Endothelial cell of umbilical vein (primary cell): ENCODE results near the gene RPS23. TPM values are rescaled to one million over a fixed set of nuclear protein-coding genes. Genes with fewer than 3 reads are reported as not detected.

Experiments
- BruUV-seq: library from RNA; stranded (reverse); fragments of 400-500 nt; replicated peaks from 2 replicates; lab custom pipeline; 2021; lab: Mats Ljungman, UMichigan
- CTCF ChIA-PET: fragments of 300-600, 350-600 bp; sonication (Branson Sonifier 250); formaldehyde crosslinking; loops from one replicate; lab custom pipeline; 2021; ENCODE audit warnings: antibody characterized with exemption, inconsistent platforms; lab: Charles Lee
- POLR2A ChIA-PET: fragments of 300-600, 350-600 bp; sonication (Branson Sonifier 250); formaldehyde crosslinking; loops from one replicate; lab custom pipeline; 2021; ENCODE audit warnings: antibody characterized with exemption, inconsistent platforms; lab: Charles Lee
- DNase-seq: peaks from one replicate; pipeline ENCODE4 v3.0.0-alpha.2; 2011; ENCODE audit warnings: low read depth, low spot score
- FAIRE-seq: peaks from 2 replicates; lab custom pipeline; 2011; peaks lifted over from hg19 to GRCh38; lab: Jason Lieb, UNC
- H2AFZ ChIP-seq: 2 replicates; pipeline ENCODE4 v1.6.0; 2012; ENCODE audit warnings: low read depth, low read length, control low read depth, inconsistent platforms
- H3K27ac ChIP-seq: 2 replicates; pipeline ENCODE4 v1.5.1; 2011; ENCODE audit warnings: low read depth, mild to moderate bottlenecking, control low read depth, low read length, moderate library complexity; ENCODE audit not compliant: insufficient read depth
- H3K27me3 ChIP-seq, 2 experiments: 2 replicates each; pipeline versions ENCODE4 v1.6.0 to v1.6.1; 2011; ENCODE audit warnings: low read length in 2 of 2, mixed read lengths in 1 of 2; ENCODE audit not compliant: control insufficient read depth in 2 of 2, insufficient read depth in 2 of 2
- H3K36me3 ChIP-seq, 2 experiments: 2 replicates in 1 of 2; 3 replicates in 1 of 2; pipeline ENCODE4 v1.5.1; 2011; ENCODE audit warnings: low read length in 2 of 2, mild to moderate bottlenecking in 1 of 2, moderate library complexity in 1 of 2; ENCODE audit not compliant: control insufficient read depth in 2 of 2, insufficient read depth in 2 of 2; ENCODE audit errors: extremely low read depth in 1 of 2
- H3K4me1 ChIP-seq: 3 replicates; pipeline ENCODE4 v1.5.1; 2011; ENCODE audit warnings: mild to moderate bottlenecking, low read length; ENCODE audit not compliant: control insufficient read depth, insufficient read depth; ENCODE audit errors: extremely low read depth
- H3K4me2 ChIP-seq: 2 replicates; pipeline ENCODE4 v1.6.1; 2011; ENCODE audit warnings: low read length, control low read depth, mixed read lengths; ENCODE audit not compliant: insufficient read depth
- H3K4me3 ChIP-seq, 3 experiments: fragments of 200-600 bp in 1 of 3; sonication (generic), shearing (Covaris generic) in 1 of 3; replicated peaks in 1 of 3; 2 replicates each; pipeline ENCODE4 v1.5.1; 2011 to 2016; ENCODE audit warnings: control low read depth in 3 of 3, low read length in 3 of 3, mild to moderate bottlenecking in 2 of 3, inconsistent platforms in 1 of 3, low read depth in 1 of 3, moderate library complexity in 1 of 3; ENCODE audit not compliant: insufficient read depth in 1 of 3
- H3K79me2 ChIP-seq: 2 replicates; pipeline ENCODE4 v1.6.0; 2012; ENCODE audit warnings: low read length, inconsistent platforms; ENCODE audit not compliant: control insufficient read depth, insufficient read depth
- H3K9ac ChIP-seq: replicated peaks from 2 replicates; pipeline ENCODE3; 2011; ENCODE audit warnings: low read length, control low read depth; ENCODE audit not compliant: insufficient read depth; ENCODE audit errors: extremely low read depth
- H3K9me1 ChIP-seq: replicated peaks from 3 replicates; pipeline ENCODE4 v1.6.0; 2011; ENCODE audit warnings: mild to moderate bottlenecking, low read length; ENCODE audit not compliant: control insufficient read depth, insufficient read depth; ENCODE audit errors: extremely low read depth
- H3K9me3 ChIP-seq: replicated peaks from 2 replicates; pipeline ENCODE4 v1.5.1; 2012; ENCODE audit warnings: low read length, inconsistent platforms; ENCODE audit not compliant: control insufficient read depth, insufficient read depth
- H4K20me1 ChIP-seq: replicated peaks from 2 replicates; pipeline ENCODE3; 2011; ENCODE audit warnings: mild to moderate bottlenecking, low read length; ENCODE audit not compliant: control insufficient read depth, insufficient read depth; ENCODE audit errors: extremely low read depth
- CTCF ChIP-seq, 2 donors: IDR thresholded peaks; 1 replicate in 1 of 2; 2 replicates in 1 of 2; pipeline ENCODE4 v1.5.1; 2011; ENCODE audit warnings: low read length in 2 of 2, mild to moderate bottlenecking in 2 of 2, moderate library complexity in 2 of 2, control low read depth in 1 of 2, inconsistent platforms in 1 of 2, low read depth in 1 of 2; ENCODE audit not compliant: insufficient read depth in 1 of 2; ENCODE audit errors: extremely low read depth in 1 of 2
- EZH2 ChIP-seq: IDR thresholded peaks from 2 replicates; pipeline ENCODE4 v1.6.1; 2012; ENCODE audit warnings: borderline replicate concordance, low read depth, mild to moderate bottlenecking, moderate library complexity, low read length, inconsistent platforms; ENCODE audit not compliant: severe bottlenecking
- FOS ChIP-seq: IDR thresholded peaks from 2 replicates; pipeline ENCODE4 v1.6.1; 2011; ENCODE audit warnings: mild to moderate bottlenecking, low read length, moderate library complexity, borderline replicate concordance; ENCODE audit not compliant: insufficient read depth
- GATA2 ChIP-seq: IDR thresholded peaks from 2 replicates; pipeline ENCODE4 v1.7.0; 2011; ENCODE audit warnings: low read depth, mild to moderate bottlenecking, moderate library complexity, mixed read lengths, low read length; ENCODE audit not compliant: insufficient read length, insufficient read depth
- JUN ChIP-seq: IDR thresholded peaks from 2 replicates; pipeline ENCODE4 v1.6.1; 2011; ENCODE audit warnings: borderline replicate concordance, low read depth; ENCODE audit not compliant: insufficient read length, insufficient read depth
- MAX ChIP-seq: IDR thresholded peaks from 2 replicates; pipeline ENCODE4 v1.6.1; 2011; ENCODE audit not compliant: insufficient read depth, insufficient read length
- MYC ChIP-seq: IDR thresholded peaks from one replicate; pipeline ENCODE4 v1.6.1; 2011; ENCODE audit warnings: mild to moderate bottlenecking, low read depth, low read length
- POLR2A ChIP-seq: IDR thresholded peaks from 2 replicates; pipeline ENCODE4 v1.6.1; 2012; ENCODE audit warnings: low read depth, mild to moderate bottlenecking, control low read depth, low read length
- POLR2AphosphoS5 ChIP-seq: IDR thresholded peaks from 2 replicates; pipeline ENCODE4 v1.6.1; 2012; ENCODE audit warnings: low read depth, mild to moderate bottlenecking, control low read depth, low read length, moderate library complexity; ENCODE audit not compliant: insufficient read depth
- dilution Hi-C: fragments of 300-500 bp; cut with MboI; formaldehyde crosslinking; loops from one replicate; pipeline ENCODE4 v1.15.0; 2019; ENCODE audit warnings: low sequenced_read_pairs; ENCODE audit not compliant: extremely low pct_ligation_motif_present
- intact Hi-C: fragments of 100-400 bp; cut with micrococcal nuclease; formaldehyde crosslinking; loops from one replicate; pipeline ENCODE4 v1.10.0; 2022
- polyA plus RNA-seq, 4 experiments: library from polyadenylated mRNA; depleted of rRNA in 3 of 4; stranded (reverse) in 3 of 4; unstranded in 1 of 4; fragments of >200 nt; gene quantifications; 2 replicates each; pipeline versions ENCODE4 v1.2.1 to v1.2.3, GENCODE V29; 2011 to 2012; ENCODE audit warnings: missing spikeins in 1 of 4
- total RNA-seq: library from RNA; stranded (reverse); gene quantifications from 2 replicates; pipeline ENCODE4 v1.2.3, GENCODE V29; 2021

RPS23 gene
- total and polyA plus RNA-seq, 2 donors (not counting 3 experiments of a cell fraction or from before 2014, with no cell fraction given) = 2,037 to 3,265 TPM

- dilution Hi-C loops = no loop called here
Measured at GRCh38 chr5:82307451-82307850, 29.3 kb upstream of the RPS23 start.

More at GRCh38 chr5:82307451-82307850, 29.3 kb upstream of the RPS23 start:
- no peaks in the 10 kb centered on the region for H3K9me3 ChIP-seq
- H3K9me1 ChIP-seq = no peaks in the 10 kb centered on the region
- H3K27ac ChIP-seq = no peak overlapping the region
- no peaks in the 10 kb centered on the region for H3K4me1 ChIP-seq
- FAIRE-seq = no peak
- H3K79me2 ChIP-seq = no peaks in the 10 kb centered on the region
- peak; percentile 57 for DNase-seq
- no TSS peak for BruUV-seq
- TF ChIP-seq MYC (no peak), GATA2 (no peak), POLR2A (no peak), FOS (no peak), MAX (no peak), POLR2AphosphoS5 (no peak), JUN (no peak), EZH2 (no peak), CTCF (IDR thresholded peaks at IDR 0.05; ENCODE audit: extremely low read depth in 1 of 2, insufficient read depth in 1 of 2, low read depth in 1 of 2, low read length in 2 of 2) (no peak)
- intact Hi-C loops = no loop called here
- no peak overlapping the region for H3K9ac ChIP-seq
- no peak overlapping the region for H3K4me2 ChIP-seq
- H2AFZ ChIP-seq = no peak overlapping the region
- H3K36me3 ChIP-seq = no peaks in the 10 kb centered on the region
- H4K20me1 ChIP-seq = no peaks in the 10 kb centered on the region
- H3K4me3 ChIP-seq = no peak overlapping the region
- peaks cover 0 to 3% of the 10 kb centered on the region in 2 experiments for H3K27me3 ChIP-seq
- ChIA-PET POLR2A (no interaction called here), CTCF (interaction anchor here (0.6 to 1.8 kb wide), 3 partner anchors 9 to 1124 kb away, joined by 3 to 6 read pairs (median 3); no protein-coding TSS in a partner anchor)
